ENCODE data around the gene ELN.

The ELN gene

GRCh38 chr7:74064696-74065095 is 36.7 kb downstream of the ELN start:
- no peak for DNase-seq

GRCh38 chr7:74066626-74067025 is 38.7 kb downstream of the ELN start:
- DNase-seq = no peak

GRCh38 chr7:74068378-74069085 is 40.6 kb downstream of the ELN start:
- no peak for DNase-seq

- DNase-seq = no peak
These were observed 41.1 kb downstream of the ELN start for GRCh38 chr7:74069086-74069541.

- DNase-seq = no peak
These were observed 42.0 kb downstream of the ELN start for GRCh38 chr7:74069790-74070618.

GRCh38 chr7:74070619-74070921 is 42.6 kb downstream of the ELN start:
- no peak for DNase-seq

- no peak for DNase-seq
These were observed 43.1 kb downstream of the ELN start for GRCh38 chr7:74071121-74071520.

GRCh38 chr7:74074770-74075169 is 46.8 kb downstream of the ELN start:
- no peak for DNase-seq

- DNase-seq = no peak
These were observed 50.5 kb downstream of the ELN start for GRCh38 chr7:74078461-74078860.

GRCh38 chr7:74082770-74083116 is 54.8 kb downstream of the ELN start:
- DNase-seq = no peak

- DNase-seq = peak; percentile 85
These were observed 55.3 kb downstream of the ELN start, which contains the start of gene LIMK1 for GRCh38 chr7:74083117-74083876. TSS of gene LIMK1 (plus strand) at chr7:74083804. CDS start at chr7:74083991, 187 bp downstream.

GRCh38 chr7:74083928-74084721 is 56.2 kb downstream of the ELN start:
- no peak for DNase-seq

GRCh38 chr7:74084722-74085578 is 57.0 kb downstream of the ELN start:
- no peak for DNase-seq

- DNase-seq = no peak
These were observed 59.9 kb downstream of the ELN start for GRCh38 chr7:74087791-74088453.

- no peak for DNase-seq
These were observed 64.5 kb downstream of the ELN start for GRCh38 chr7:74092321-74092963.

GRCh38 chr7:74092964-74093471 is 65.0 kb downstream of the ELN start:
- DNase-seq = peak; percentile 32

GRCh38 chr7:74093671-74094223 is 65.8 kb downstream of the ELN start:
- no peak for DNase-seq

GRCh38 chr7:74094224-74095101 is 66.5 kb downstream of the ELN start:
- peak; percentile 7 for DNase-seq

GRCh38 chr7:74095135-74095534 is 67.2 kb downstream of the ELN start:
- no peak for DNase-seq
